COLO668 (cell line): ENCODE data around the gene FURIN.
"Not testable (repeated sequence)": the region's sequence is repeated elsewhere in the genome, so short reads cannot be mapped to it uniquely, and the experiment has no call there.

Source experiments
- DNase-seq: peaks from one replicate; lab custom pipeline; 2025; ENCODE audit not compliant: unreplicated experiment; lab: John Stamatoyannopoulos, UW

Gene FURIN

DNA sequence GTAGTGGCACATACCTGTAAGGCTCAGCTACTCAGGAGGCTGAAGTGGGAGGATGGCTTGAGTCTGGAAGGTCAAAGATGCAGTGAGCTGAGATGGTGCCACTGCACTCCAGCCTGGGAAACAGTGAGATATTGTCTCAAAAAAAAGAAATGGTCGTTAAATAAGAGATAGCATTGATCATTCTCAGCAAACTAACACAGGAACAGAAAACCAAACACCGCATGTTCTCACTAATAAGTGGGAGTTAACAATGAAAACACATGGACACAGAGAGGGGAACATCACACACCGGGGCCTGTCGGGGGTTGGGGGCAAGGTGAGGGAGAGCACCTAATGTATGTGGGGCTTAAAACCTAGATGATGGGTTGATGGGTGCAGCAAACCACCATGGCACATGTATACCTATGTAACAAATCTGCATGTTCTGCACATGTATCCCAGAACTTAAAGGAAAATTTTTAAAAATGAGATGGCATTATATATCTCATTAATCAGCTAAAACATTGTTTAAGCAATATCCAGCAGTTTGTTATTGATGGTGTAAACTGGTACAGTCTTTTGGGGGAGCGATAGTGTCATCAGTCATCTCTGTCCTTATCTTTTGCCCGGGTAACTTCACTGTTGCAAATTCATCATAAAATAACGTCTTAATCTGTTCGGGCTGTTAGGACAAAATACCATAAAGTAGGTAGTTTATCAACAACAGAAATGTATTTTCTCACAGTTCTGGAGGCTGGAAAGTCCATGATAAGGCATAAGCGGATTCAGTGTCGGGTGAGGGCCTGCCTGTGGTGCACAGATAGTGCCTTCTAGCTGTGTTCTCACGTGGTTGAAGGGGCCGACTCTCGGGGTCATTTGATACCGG lies 33.0 kb downstream of the FURIN start:
- DNase-seq: peak; percentile 7

- DNase-seq: peak; percentile 87
Measured at GRCh38 chr15:90902040-90902839, 33.9 kb downstream of the FURIN start.

GRCh38 chr15:90902840-90903732 lies 34.7 kb downstream of the FURIN start, which contains the start of gene MAN2A2:
TSS of gene MAN2A2 (plus strand) at chr15:90903302. CDS start at chr15:90904208, 906 bp downstream.
- peak; percentile 78 for DNase-seq

DNA sequence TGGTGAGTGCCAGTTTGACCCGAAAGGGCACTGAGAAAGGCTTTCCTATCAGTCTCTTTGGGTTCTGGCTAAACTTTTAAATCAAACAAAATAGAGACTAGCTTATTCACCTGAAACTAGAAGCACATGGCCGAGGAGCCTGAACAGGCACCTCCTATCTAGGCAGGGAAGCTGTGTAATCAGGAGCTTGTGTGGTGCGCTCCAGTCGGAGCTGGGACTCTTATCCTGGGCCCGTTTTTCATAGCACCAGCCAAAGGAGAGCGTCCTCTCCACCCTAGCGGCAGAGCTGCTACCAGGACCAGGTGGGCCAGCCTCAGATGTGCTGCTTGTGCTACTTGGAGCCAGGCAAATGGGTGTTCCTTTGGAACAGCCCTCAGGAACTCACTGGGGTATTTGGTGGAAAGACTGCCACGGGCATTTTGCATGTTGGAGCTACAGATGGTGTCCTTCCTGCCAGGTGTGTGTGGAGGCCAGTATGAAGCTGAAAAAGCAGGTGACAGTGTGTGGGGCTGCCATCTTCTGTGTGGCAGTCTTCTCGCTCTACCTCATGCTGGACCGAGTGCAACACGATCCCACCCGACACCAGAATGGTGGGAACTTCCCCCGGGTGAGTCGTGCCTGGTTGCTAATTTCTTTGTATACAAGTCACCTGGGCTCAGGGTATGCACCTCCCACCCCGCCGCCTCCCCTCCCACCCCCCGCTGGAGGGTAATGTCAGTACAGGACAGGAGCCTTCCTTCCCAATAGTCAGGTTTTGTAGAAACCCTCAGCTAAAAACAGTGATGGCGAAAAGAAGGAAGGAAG lies 35.5 kb downstream of the FURIN start:
- peak; percentile 50 for DNase-seq

- DNase-seq: no peak
Measured at GRCh38 chr15:90904746-90905145, 36.4 kb downstream of the FURIN start.

GRCh38 chr15:90905306-90906180 lies 37.2 kb downstream of the FURIN start:
- DNase-seq: no peak

DNA sequence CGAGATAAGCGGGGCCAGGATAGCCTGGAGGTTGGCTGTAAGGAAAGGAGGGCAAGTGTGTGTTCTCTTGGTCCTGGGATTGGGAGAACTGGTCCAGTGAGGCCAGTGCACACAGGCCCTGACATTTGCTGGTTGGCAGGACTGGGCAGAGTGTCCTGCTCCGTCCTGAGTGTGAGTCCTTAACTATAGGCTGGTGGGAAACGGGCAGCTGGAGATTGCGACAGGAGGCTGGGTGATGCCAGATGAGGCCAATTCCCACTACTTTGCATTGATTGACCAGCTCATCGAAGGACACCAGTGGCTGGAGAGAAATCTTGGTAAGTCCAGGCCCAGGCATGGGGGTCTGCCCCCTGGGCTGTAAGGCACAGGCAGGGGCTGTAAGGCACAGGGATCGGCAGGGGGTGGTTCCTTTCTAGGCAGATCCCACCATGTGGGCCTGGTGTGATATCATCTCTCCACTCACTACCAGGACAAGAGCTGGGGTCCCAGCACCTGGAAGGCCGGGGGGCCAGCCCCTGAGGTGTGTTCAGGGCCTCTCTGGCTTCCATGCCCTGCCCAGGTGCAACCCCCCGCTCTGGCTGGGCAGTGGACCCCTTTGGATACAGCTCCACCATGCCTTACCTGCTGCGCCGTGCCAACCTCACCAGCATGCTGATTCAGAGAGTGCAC lies 37.9 kb downstream of the FURIN start:
- DNase-seq: no peak

- DNase-seq: no peak
Measured at GRCh38 chr15:90907051-90907660, 38.8 kb downstream of the FURIN start.

DNA sequence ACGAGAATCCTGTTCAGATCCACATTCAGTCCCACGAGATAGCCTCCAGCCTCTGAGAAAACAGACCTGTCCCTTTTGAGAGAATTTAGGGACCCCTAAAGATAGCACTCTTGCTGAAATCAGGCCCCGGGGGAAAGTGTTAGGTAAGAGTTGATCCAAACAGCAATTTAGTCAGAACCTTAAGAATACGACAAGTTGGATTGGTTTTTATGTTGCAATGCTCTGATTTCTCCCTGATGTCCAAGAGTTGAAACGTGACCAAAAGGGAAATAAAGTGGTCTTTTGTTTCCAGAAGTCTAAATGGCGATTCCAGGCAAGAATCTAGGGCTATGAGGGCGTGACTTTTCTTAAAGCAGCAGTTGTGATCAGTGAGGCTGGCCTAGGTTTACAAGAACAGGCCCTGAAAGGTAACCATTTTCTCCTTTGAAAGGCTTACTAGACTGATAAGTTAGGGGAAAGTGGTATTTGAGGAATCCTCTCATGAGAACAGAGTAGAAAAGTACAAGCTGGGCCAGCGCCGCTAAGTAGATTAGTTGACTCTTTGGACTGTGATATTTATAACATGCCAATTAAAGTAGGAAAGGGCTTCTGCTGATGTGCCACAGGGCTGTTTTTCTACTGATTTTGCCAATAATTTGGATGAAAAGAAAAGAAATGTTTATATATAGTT lies 39.6 kb downstream of the FURIN start:
- no peak for DNase-seq

GRCh38 chr15:90909449-90909848 lies 41.1 kb downstream of the FURIN start:
- not testable (repeated sequence) for DNase-seq

DNA sequence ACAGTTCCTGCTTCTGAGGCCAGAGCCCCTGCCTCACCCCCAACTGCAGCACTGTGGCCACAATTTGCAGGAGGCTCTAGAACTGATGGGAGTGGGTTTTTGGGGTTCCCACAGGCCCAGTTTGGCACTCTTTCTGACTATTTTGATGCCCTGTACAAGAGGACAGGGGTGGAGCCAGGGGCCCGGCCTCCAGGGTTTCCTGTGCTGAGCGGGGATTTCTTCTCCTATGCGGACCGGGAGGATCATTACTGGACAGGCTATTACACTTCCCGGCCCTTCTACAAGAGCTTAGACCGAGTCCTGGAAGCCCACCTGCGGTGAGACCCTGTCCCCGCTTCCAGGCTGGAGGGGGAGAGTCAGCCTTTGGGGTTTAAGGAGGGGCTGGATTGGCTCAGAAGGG lies 41.6 kb downstream of the FURIN start:
- no peak for DNase-seq

GRCh38 chr15:90910441-90911301 lies 42.3 kb downstream of the FURIN start:
- no peak for DNase-seq

DNA sequence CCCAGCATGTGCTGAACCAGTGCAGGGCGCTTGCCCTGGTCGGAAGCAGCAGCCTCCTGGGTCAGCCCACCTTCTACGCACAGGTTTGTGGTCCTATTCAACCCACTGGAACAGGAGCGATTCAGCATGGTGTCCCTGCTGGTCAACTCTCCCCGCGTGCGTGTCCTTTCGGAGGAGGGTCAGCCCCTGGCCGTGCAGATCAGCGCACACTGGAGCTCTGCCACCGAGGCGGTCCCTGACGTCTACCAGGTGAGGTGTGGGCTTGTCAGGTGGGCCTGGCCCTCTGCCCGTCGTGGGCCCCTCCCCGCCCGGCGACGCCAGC lies 42.9 kb downstream of the FURIN start:
- no peak for DNase-seq

GRCh38 chr15:90911906-90912769 lies 43.8 kb downstream of the FURIN start:
- no peak for DNase-seq

GRCh38 chr15:90912770-90913075 lies 44.3 kb downstream of the FURIN start:
- DNase-seq: no peak

- no peak for DNase-seq
Measured at GRCh38 chr15:90913398-90913944, 45.1 kb downstream of the FURIN start.
